Keratinocyte (primary cell): ENCODE results near the gene SETD7.

Experiments used
- CTCF ChIP-seq, 3 experiments: IDR thresholded peaks in 1 of 3; conservative IDR thresholded peaks in 1 of 3; optimal IDR thresholded peaks in 1 of 3; 2 replicates in 2 of 3; 3 replicates in 1 of 3; pipeline versions ENCODE3 to v1.5.1; 2011; ENCODE audit warnings: low read length in 3 of 3, mild to moderate bottlenecking in 3 of 3, moderate library complexity in 2 of 3, control low read depth in 1 of 3, inconsistent platforms in 1 of 3; ENCODE audit not compliant: insufficient read depth in 2 of 3; ENCODE audit errors: extremely low read depth in 1 of 3
- EZH2 ChIP-seq: IDR thresholded peaks from one replicate; pipeline ENCODE4 v1.6.1; 2012; ENCODE audit warnings: inconsistent platforms, mild to moderate bottlenecking, low read length, moderate library complexity

GRCh38 chr4:139562839-139563238 is 6.8 kb upstream of the SETD7 start:
- TF ChIP-seq CTCF (optimal IDR thresholded peaks at IDR 0.05 in 1 of 3, IDR thresholded peaks at IDR 0.05 in 1 of 3, conservative IDR thresholded peaks at IDR 0.05 in 1 of 3; ENCODE audit: extremely low read depth in 1 of 3, insufficient read depth in 2 of 3, low read length in 3 of 3) (no peak), EZH2 (no peak)
